ENCODE measurements around the gene CDCP1.

GRCh38 chr3:45067486-45067885 is 78.7 kb downstream of the CDCP1 start:
- TF ChIP-seq CTCF (conservative IDR thresholded peaks at IDR 0.05) (no peak), EZH2 (IDR thresholded peaks at IDR 0.05; ENCODE audit: low read depth) (no peak)

All from PC-9 (cell line).